Vagina (tissue), 2 donors: Measurements from ENCODE around the gene ACTN4. TPM values are rescaled to one million over a fixed set of nuclear protein-coding genes. Genes with fewer than 3 reads are reported as not detected.

Source experiments
- DNase-seq, 2 donors: peaks; one replicate each; pipeline ENCODE4 v3.0.0-alpha.2; 2017; ENCODE audit errors: extremely low spot score in 2 of 2
- H3K27ac ChIP-seq: fragments of 200-600 bp; sonication (generic); one replicate; pipeline ENCODE4 v1.5.1; 2019
- H3K27me3 ChIP-seq: fragments of 200-600 bp; sonication (generic); one replicate; pipeline ENCODE4 v1.5.1; 2019
- H3K36me3 ChIP-seq, 2 donors: fragments of 200-600 bp; sonication (generic); one replicate each; pipeline ENCODE4 v1.5.1; 2017 to 2019
- H3K4me1 ChIP-seq: fragments of 200-600 bp; sonication (generic); one replicate; pipeline ENCODE4 v1.5.1; 2019
- H3K4me3 ChIP-seq, 2 donors: fragments of 200-600 bp; sonication (generic); 1 replicate in 1 of 2; 2 replicates in 1 of 2; pipeline ENCODE4 v1.5.1; 2016 to 2019
- H3K9me3 ChIP-seq: fragments of 200-600 bp; sonication (generic); one replicate; pipeline ENCODE4 v1.5.1; 2019
- CTCF ChIP-seq, 3 experiments: fragments of 450-650 bp in 2 of 3; fragments of 200-600 bp in 1 of 3; sonication (generic) in 1 of 3; IDR thresholded peaks; one replicate each; pipeline ENCODE4 v1.5.1; 2017 to 2019; ENCODE audit warnings: antibody characterized with exemption in 3 of 3, mild to moderate bottlenecking in 2 of 3, moderate library complexity in 2 of 3
- POLR2A ChIP-seq, 2 donors: fragments of 450-650 bp; IDR thresholded peaks; one replicate each; pipeline ENCODE4 v1.6.1; 2017; ENCODE audit warnings: antibody characterized with exemption in 2 of 2, mild to moderate bottlenecking in 2 of 2, moderate library complexity in 2 of 2
- POLR2AphosphoS5 ChIP-seq, 2 donors: sonication (generic); formaldehyde crosslinking; IDR thresholded peaks; one replicate each; pipeline ENCODE4 v1.9.0; 2017; ENCODE audit warnings: antibody characterized with exemption in 2 of 2, mild to moderate bottlenecking in 2 of 2, low read depth in 1 of 2; ENCODE audit not compliant: insufficient read depth in 1 of 2
- intact Hi-C: fragments of 100-400 bp; cut with DNase I; formaldehyde crosslinking; loops from one replicate; pipeline ENCODE4 v1.15.1; 2023
- total RNA-seq: library from RNA; depleted of rRNA; stranded (reverse); fragments of >200 nt; gene quantifications from one replicate; pipeline ENCODE4 v1.2.3, GENCODE V29; 2016

The ACTN4 gene
- total RNA-seq, 1 donor from 2014 or later = 513 TPM

DNA sequence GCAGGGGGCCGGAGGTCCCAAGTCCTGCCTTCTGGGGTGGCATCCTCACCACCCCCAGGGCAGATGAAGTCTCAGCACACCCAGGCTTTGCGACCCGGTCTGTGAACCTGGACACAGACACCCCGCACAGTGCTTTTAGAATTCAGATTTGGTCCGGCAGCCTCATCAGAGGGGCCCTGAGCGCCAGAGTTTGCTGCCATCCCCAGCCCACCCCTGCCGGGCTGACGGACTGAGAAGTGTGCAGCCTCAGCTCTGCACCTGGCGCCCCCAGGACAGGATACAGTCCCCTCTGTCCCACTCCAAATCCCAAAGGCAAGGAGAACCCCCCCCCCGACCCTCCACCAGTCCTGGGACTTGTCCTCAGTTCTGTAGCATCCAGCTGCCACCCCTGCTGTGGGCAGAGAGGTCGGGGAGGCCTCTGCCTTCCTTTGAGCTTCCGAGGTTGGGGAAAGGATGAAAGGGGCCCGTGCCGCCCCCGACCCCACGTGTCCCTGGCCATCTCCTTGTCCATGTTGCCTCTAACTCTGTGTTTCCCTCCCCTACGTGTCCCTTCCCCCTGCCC lies 79.9 kb downstream of the ACTN4 start:
- Histone ChIP-seq H3K9me3 (no peaks in the 10 kb centered on the region), H3K4me3 (no peak overlapping the region), H3K27ac (peak overlapping the region; percentile 53), H3K27me3 (no peaks in the 10 kb centered on the region), H3K36me3 (peaks cover 0 to 81% of the 10 kb centered on the region in 2 donors), H3K4me1 (peaks cover 14% of the 10 kb centered on the region)
- no peak for DNase-seq
- intact Hi-C loops = no loop called here
- TF ChIP-seq POLR2A (IDR thresholded peaks at IDR 0.05) = no peak
- no peak for TF ChIP-seq POLR2AphosphoS5 (IDR thresholded peaks at IDR 0.05; ENCODE audit: insufficient read depth in 1 of 2, low read depth in 1 of 2)

GRCh38 chr19:38727868-38728660 lies 80.6 kb downstream of the ACTN4 start:
- Histone ChIP-seq H3K9me3 (no peaks in the 10 kb centered on the region), H3K27ac (peak overlapping the region; percentile 53), H3K4me1 (peaks cover 15% of the 10 kb centered on the region), H3K27me3 (no peaks in the 10 kb centered on the region), H3K36me3 (peaks cover 0 to 75% of the 10 kb centered on the region in 2 donors), H3K4me3 (peak overlapping the region in 1 of 2 donors; percentile 2)
- TF ChIP-seq POLR2AphosphoS5 (IDR thresholded peaks at IDR 0.05; ENCODE audit: insufficient read depth in 1 of 2, low read depth in 1 of 2) = no peak
- no peak for TF ChIP-seq POLR2A (IDR thresholded peaks at IDR 0.05)
- no peak for TF ChIP-seq CTCF (IDR thresholded peaks at IDR 0.05)
- intact Hi-C loops = no loop called here
- DNase-seq = no peak

GRCh38 chr19:38728752-38729541 lies 81.5 kb downstream of the ACTN4 start:
- Histone ChIP-seq H3K27ac (peak overlapping the region; percentile 53), H3K36me3 (peaks cover 0 to 66% of the 10 kb centered on the region in 2 donors), H3K4me3 (no peak overlapping the region), H3K4me1 (peaks cover 19% of the 10 kb centered on the region), H3K27me3 (no peaks in the 10 kb centered on the region), H3K9me3 (no peaks in the 10 kb centered on the region)
- intact Hi-C loops = no loop called here
- no peak for DNase-seq
- TF ChIP-seq CTCF (IDR thresholded peaks at IDR 0.05) (no peak), POLR2A (IDR thresholded peaks at IDR 0.05) (no peak), POLR2AphosphoS5 (IDR thresholded peaks at IDR 0.05; ENCODE audit: insufficient read depth in 1 of 2, low read depth in 1 of 2) (no peak)

DNA sequence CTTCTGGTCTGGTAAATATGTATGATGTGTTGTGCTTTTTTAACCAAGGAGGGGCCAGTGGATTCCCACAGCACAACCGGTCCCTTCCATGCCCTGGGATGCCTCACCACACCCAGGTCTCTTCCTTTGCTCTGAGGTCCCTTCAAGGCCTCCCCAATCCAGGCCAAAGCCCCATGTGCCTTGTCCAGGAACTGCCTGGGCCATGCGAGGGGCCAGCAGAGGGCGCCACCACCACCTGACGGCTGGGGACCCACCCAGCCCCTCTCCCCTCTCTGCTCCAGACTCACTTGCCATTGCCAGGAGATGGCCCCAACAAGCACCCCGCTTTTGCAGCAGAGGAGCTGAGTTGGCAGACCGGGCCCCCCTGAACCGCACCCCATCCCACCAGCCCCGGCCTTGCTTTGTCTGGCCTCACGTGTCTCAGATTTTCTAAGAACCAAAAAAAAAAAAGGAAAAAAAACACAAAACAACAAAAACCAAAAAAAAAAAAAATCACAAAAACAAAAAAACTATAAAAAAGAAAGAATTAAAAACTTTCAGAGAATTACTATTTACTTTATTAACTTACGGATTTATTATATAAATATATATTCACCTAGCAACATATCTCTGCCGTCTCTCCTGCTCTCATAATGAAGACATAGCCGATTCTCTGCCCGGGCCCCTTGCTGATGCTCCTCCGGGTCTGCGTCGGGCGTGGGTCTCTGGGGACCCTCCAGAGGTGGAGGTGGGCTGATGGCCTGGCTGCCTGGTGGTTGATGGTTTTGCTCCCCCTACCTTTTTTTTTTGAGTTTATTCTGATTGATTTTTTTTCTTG lies 82.4 kb downstream of the ACTN4 start:
- no peak for DNase-seq
- H3K27me3 ChIP-seq = no peaks in the 10 kb centered on the region
- intact Hi-C loops = no loop called here
- H3K27ac ChIP-seq = peak overlapping the region; percentile 27
- TF ChIP-seq POLR2AphosphoS5 (IDR thresholded peaks at IDR 0.05; ENCODE audit: insufficient read depth in 1 of 2, low read depth in 1 of 2) (peak in 1 of 2 donors; percentile 19), POLR2A (IDR thresholded peaks at IDR 0.05) (no peak), CTCF (IDR thresholded peaks at IDR 0.05) (peak; percentile 45 to 76 (median 70))
- no peak overlapping the region for H3K4me3 ChIP-seq
- H3K4me1 ChIP-seq = peaks cover 27% of the 10 kb centered on the region
- no peaks in the 10 kb centered on the region for H3K9me3 ChIP-seq
- peaks cover 0 to 57% of the 10 kb centered on the region in 2 donors for H3K36me3 ChIP-seq

- H3K27ac ChIP-seq = peak overlapping the region; percentile 7
- no peak for TF ChIP-seq POLR2A (IDR thresholded peaks at IDR 0.05)
- DNase-seq = no peak
- no peak overlapping the region for H3K4me3 ChIP-seq
- H3K27me3 ChIP-seq = no peaks in the 10 kb centered on the region
- H3K4me1 ChIP-seq = peaks cover 33% of the 10 kb centered on the region
- intact Hi-C loops = no loop called here
- H3K36me3 ChIP-seq = peaks cover 0 to 51% of the 10 kb centered on the region in 2 donors
- no peaks in the 10 kb centered on the region for H3K9me3 ChIP-seq
Measured at GRCh38 chr19:38730470-38730730, 83.0 kb downstream of the ACTN4 start.
